Activated CD4-positive, alpha-beta T cell treated with anti-CD3 and anti-CD28 coated beads, Interleukin-2, amount 10 ng/mL, durations not matched to agents 7 days and 5 days (primary cell): Measurements from ENCODE around the gene NUP205. TPM values are rescaled to one million over a fixed set of nuclear protein-coding genes. Genes with fewer than 3 reads are reported as not detected.

Source experiments
- CTCF ChIA-PET: fragments of 350-600 bp; sonication (Branson Sonifier 250); formaldehyde crosslinking; loops from one replicate; lab custom pipeline; 2021; ENCODE audit warnings: antibody characterized with exemption; lab: Charles Lee
- POLR2A ChIA-PET: fragments of 350-600 bp; sonication (Branson Sonifier 250); formaldehyde crosslinking; loops from one replicate; lab custom pipeline; 2021; ENCODE audit warnings: antibody characterized with exemption; lab: Charles Lee
- DNase-seq: peaks from one replicate; pipeline ENCODE4 v3.0.0-alpha.2; 2020
- H3K27ac Mint-ChIP-seq: one replicate; pipeline ENCODE4 v1.8.0; 2021; ENCODE audit warnings: mild to moderate bottlenecking, moderate library complexity, mixed read lengths
- H3K27me3 Mint-ChIP-seq: one replicate; pipeline ENCODE4 v1.8.0; 2021; ENCODE audit warnings: mixed read lengths
- H3K36me3 Mint-ChIP-seq: one replicate; pipeline ENCODE4 v1.8.0; 2021; ENCODE audit warnings: low read depth, mixed read lengths
- H3K4me1 Mint-ChIP-seq: one replicate; pipeline ENCODE4 v1.8.0; 2021; ENCODE audit warnings: mixed read lengths
- H3K4me3 Mint-ChIP-seq: one replicate; pipeline ENCODE4 v1.8.0; 2021; ENCODE audit warnings: mild to moderate bottlenecking, moderate library complexity, mixed read lengths
- H3K9me3 Mint-ChIP-seq: one replicate; pipeline ENCODE4 v1.8.0; 2021; ENCODE audit warnings: mixed read lengths
- total RNA-seq, 2 experiments: library from RNA; stranded (reverse); gene quantifications; one replicate each; pipeline ENCODE4 v1.2.3, GENCODE V29; 2021

The NUP205 gene
- total RNA-seq, 2 experiments from 2014 or later: 88.8 to 99.5 TPM

DNA sequence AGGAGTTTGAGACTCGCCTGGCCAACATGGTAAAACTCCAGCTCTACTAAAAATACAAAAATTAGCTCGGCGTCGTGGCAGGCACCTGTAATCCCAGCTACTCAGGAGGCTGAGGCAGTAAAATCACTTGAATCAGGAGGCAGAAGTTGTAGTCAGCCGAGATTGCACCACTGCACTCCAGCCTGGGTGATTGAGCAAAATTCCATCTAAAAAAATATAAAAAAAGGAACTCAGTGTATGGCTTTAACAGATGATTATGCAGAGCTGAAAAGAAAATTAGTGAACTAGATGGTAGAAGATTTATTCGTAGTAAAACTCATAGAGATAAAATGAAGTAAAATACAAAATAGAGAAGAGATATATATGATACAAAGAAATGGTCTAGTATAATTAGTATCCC lies 35.2 kb upstream of the NUP205 start:
- Mint-ChIP-seq H3K27ac (no peak overlapping the region), H3K36me3 (no peaks in the 10 kb centered on the region), H3K27me3 (no peaks in the 10 kb centered on the region), H3K9me3 (no peaks in the 10 kb centered on the region), H3K4me3 (no peak overlapping the region), H3K4me1 (no peaks in the 10 kb centered on the region)
- CTCF ChIA-PET: no interaction called here
- DNase-seq: no peak
- POLR2A ChIA-PET: no interaction called here

DNA sequence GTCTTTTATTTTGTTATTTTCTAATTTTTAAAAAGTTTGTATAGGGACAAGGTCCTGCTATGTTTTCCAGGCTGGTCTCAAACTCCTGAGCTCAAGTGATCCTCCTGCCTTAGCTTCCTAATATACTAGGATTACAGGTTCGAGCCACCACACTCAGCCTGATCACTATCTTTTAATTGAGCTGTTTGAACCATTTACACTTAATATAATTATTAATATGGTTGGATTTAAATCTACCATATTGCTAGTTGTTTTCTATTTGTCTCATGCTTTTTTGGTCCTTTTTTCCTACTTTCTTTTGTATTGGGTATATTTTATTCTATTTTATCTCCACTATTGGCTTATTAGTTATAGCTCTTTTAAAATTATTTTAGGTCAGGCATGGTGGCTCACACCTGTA lies 34.6 kb upstream of the NUP205 start:
- ChIA-PET CTCF (interaction anchor here (1.3 kb wide), 1 partner anchor 10 kb away, joined by 5 read pairs; no protein-coding TSS in a partner anchor), POLR2A (no interaction called here)
- Mint-ChIP-seq H3K4me1 (no peaks in the 10 kb centered on the region), H3K4me3 (no peak overlapping the region), H3K9me3 (no peaks in the 10 kb centered on the region), H3K27me3 (no peaks in the 10 kb centered on the region), H3K36me3 (no peaks in the 10 kb centered on the region), H3K27ac (no peak overlapping the region)
- DNase-seq: no peak

DNA sequence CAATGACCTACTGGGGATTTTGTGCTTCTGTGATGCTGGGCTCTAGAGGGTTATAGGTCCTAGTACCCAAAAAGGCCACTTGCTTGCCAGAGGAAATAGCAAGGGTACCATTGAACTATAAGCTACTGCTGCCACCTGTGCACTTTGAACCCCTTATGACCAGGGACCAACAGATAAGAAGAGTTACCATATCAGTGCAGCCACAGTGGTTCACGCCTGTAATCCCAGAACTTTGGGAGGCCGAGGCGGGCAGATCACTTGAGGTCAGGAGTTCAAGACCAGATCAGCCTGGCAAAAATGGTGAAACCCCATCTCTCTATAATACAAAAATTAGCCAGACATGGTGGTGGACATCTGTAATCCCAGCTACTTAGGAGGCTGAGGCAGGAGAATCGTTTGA lies 32.3 kb upstream of the NUP205 start:
- Mint-ChIP-seq H3K36me3 (no peaks in the 10 kb centered on the region), H3K27ac (no peak overlapping the region), H3K4me3 (no peak overlapping the region), H3K27me3 (no peaks in the 10 kb centered on the region), H3K4me1 (no peaks in the 10 kb centered on the region), H3K9me3 (no peaks in the 10 kb centered on the region)
- no peak for DNase-seq
- POLR2A ChIA-PET: no interaction called here
- CTCF ChIA-PET: no interaction called here

DNA sequence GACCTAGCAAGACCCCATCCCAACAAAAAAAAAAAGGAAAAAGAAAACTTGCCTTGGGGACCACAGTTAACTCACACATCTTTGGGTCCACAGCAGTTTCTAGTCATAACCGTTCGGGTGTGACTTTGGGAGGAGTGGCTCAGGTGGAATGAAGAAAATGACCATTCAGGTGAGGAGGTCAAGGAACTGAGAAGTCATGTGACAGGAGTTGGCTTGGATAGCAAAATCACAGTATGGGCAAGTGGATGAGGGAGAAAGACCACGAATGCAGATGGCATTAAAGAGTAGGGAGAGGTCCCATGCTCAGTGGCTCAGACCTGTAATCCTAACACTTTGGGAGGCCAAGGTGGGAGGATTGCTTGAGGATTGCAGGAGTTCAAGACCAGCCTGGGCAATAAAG lies 30.7 kb upstream of the NUP205 start:
- H3K36me3 Mint-ChIP-seq: no peaks in the 10 kb centered on the region
- POLR2A ChIA-PET: no interaction called here
- H3K27ac Mint-ChIP-seq: no peak overlapping the region
- CTCF ChIA-PET: no interaction called here
- no peak for DNase-seq
- no peak overlapping the region for H3K4me3 Mint-ChIP-seq
- no peaks in the 10 kb centered on the region for H3K4me1 Mint-ChIP-seq
- no peaks in the 10 kb centered on the region for H3K9me3 Mint-ChIP-seq
- no peaks in the 10 kb centered on the region for H3K27me3 Mint-ChIP-seq

DNA sequence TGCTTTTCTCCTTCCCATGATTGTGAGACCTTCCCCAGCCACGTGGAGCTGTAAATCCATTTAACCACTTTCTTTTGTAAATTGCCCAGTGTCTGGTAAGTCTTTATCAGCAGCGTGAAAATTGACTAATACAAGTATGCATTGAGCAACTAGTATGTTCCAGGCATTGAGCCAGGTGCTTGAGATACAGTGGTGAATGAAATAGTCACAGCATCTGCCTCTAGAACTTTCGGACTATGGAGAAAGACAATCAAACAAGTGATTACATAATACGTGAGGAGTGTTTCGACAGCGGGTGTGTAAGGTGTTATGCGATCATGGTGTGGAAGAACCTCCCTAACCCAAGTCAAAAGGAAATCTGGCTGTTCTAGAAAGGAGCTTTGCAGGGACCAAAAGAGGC lies 21.6 kb upstream of the NUP205 start:
- Mint-ChIP-seq H3K4me1 (no peaks in the 10 kb centered on the region), H3K36me3 (no peaks in the 10 kb centered on the region)
- CTCF ChIA-PET: interaction anchor here (0.7 kb wide), 1 partner anchor 433 kb away, joined by 3 read pairs; no protein-coding TSS in a partner anchor

DNA sequence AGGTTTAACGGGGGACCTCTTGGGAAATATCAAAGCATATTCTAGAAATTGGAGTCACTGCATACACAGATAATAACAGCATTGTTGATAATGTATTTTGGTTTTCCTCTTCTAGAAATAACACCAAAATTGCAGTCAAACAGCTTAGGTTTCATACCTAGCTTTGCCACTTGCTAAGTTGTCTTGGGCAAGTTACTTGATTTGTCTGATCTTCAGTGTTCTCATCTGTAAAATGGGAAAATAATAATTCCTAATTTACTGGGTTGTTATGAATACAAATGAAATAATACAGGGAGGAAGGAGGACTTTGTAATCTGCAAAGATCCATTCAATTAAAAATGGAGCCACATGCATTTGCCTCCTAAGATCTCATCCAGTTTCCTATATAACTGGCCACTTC lies 20.3 kb upstream of the NUP205 start:
- H3K9me3 Mint-ChIP-seq: no peaks in the 10 kb centered on the region
- no peak for DNase-seq
- ChIA-PET CTCF (no interaction called here), POLR2A (no interaction called here)
- H3K4me1 Mint-ChIP-seq: no peaks in the 10 kb centered on the region
- H3K36me3 Mint-ChIP-seq: no peaks in the 10 kb centered on the region
- H3K27ac Mint-ChIP-seq: no peak overlapping the region
- no peak overlapping the region for H3K4me3 Mint-ChIP-seq
- peaks cover 33% of the 10 kb centered on the region for H3K27me3 Mint-ChIP-seq

More for the DNA sequence above, 21.6 kb upstream of the NUP205 start:
- Mint-ChIP-seq H3K27me3 (peaks cover 32% of the 10 kb centered on the region), H3K27ac (no peak overlapping the region), H3K9me3 (no peaks in the 10 kb centered on the region), H3K4me3 (no peak overlapping the region)
- POLR2A ChIA-PET: no interaction called here
- DNase-seq: no peak

DNA sequence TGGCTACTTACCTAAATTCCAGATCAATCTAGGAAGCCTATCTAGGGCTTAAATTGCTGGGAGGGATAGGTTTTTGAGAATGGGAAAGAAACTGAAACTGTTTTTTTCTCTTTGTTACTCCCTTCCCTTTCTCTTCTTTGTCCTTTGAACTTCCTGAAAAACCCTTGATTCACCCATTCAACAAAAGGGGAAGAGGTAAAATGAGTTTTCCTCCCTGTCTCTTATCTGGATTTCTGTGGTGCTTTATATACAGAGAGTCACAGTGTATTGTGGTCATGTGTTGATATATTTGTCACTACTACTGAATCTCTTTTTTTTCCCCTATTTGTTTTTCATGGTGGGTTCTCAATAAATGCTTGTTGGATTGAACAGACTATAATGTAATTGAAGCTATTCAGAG lies 19.8 kb upstream of the NUP205 start:
- ChIA-PET CTCF (no interaction called here), POLR2A (no interaction called here)
- no peaks in the 10 kb centered on the region for H3K36me3 Mint-ChIP-seq
- H3K27me3 Mint-ChIP-seq: peaks cover 34% of the 10 kb centered on the region
- no peak overlapping the region for H3K27ac Mint-ChIP-seq
- H3K9me3 Mint-ChIP-seq: no peaks in the 10 kb centered on the region
- H3K4me3 Mint-ChIP-seq: no peak overlapping the region
- no peak for DNase-seq
- no peaks in the 10 kb centered on the region for H3K4me1 Mint-ChIP-seq

DNA sequence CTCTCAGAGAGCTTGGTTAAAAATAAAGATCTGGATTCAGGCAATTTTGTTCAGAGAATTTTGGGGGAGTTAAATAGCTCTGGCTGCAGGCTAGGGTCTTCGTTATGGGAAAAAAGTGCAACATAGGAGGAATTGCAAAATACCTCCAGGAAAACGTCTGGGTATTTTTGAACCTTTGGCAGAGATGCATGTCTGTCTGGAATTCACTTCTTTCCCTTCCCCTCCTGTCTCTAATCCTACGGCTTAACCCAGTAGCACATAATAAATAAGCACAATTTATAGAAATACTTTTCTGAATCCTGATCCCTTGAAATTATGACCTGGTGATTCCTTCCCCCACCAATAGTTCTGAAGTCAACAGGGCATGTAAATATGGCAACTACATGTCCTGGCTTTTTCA lies 19.3 kb upstream of the NUP205 start:
- Mint-ChIP-seq H3K4me1 (no peaks in the 10 kb centered on the region), H3K27me3 (peaks cover 35% of the 10 kb centered on the region), H3K36me3 (no peaks in the 10 kb centered on the region), H3K4me3 (no peak overlapping the region), H3K27ac (no peak overlapping the region), H3K9me3 (no peaks in the 10 kb centered on the region)
- DNase-seq: no peak
- ChIA-PET CTCF (no interaction called here), POLR2A (no interaction called here)

DNA sequence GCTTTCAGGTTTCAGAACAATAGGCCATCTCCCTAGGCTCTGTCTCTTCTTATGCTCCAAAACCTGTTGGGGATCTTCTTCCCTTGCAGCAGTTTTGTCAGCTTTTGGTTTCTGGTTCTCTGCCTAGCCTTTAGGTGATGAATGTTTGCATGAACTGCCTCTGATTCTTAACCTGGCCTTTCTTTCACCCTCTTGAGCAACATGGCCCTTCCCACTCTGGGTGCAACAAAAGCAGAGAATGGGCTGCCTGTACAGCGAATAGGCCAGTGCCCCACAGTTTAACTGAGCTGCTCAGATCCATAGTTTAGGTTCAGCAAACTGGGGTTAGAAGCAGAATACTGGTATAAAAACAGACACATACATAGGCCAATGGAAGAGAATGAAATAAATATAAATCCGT lies 18.1 kb upstream of the NUP205 start:
- H3K4me1 Mint-ChIP-seq: no peaks in the 10 kb centered on the region
- DNase-seq: no peak
- H3K27ac Mint-ChIP-seq: no peak overlapping the region
- ChIA-PET CTCF (interaction anchor here (0.7 kb wide), 1 partner anchor 10 kb away, joined by 3 read pairs; no protein-coding TSS in a partner anchor), POLR2A (no interaction called here)
- H3K9me3 Mint-ChIP-seq: no peaks in the 10 kb centered on the region
- no peak overlapping the region for H3K4me3 Mint-ChIP-seq
- peaks cover 33% of the 10 kb centered on the region for H3K27me3 Mint-ChIP-seq
- H3K36me3 Mint-ChIP-seq: no peaks in the 10 kb centered on the region

DNA sequence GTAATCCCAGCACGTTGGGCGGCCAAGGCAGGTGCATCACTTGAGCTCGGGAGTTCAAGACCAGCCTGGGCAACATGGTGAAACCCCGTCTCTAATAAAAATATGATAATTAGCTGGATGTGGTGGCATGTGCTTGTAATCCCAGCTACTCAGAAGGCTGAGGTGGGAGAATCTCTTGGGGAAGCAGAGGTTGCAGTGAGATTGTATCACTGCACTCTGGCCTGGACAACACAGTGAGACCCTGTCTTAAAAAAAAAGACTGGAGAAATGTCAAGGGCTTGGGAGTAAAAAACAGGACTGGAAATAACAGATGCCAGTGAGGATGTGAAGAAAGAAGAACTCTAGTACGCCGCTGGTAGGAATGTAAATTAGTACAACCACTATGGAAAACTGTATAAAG lies 16.7 kb upstream of the NUP205 start:
- ChIA-PET POLR2A (interaction anchor here (0.6 kb wide), 1 partner anchor 119 kb away, joined by 3 read pairs; no protein-coding TSS in a partner anchor), CTCF (interaction anchor here (0.6 to 0.7 kb wide), 3 partner anchors 10 to 62 kb away, joined by 3 read pairs; no protein-coding TSS in a partner anchor)
- Mint-ChIP-seq H3K9me3 (no peaks in the 10 kb centered on the region), H3K27ac (no peak overlapping the region), H3K4me1 (no peaks in the 10 kb centered on the region), H3K27me3 (peaks cover 24% of the 10 kb centered on the region), H3K36me3 (no peaks in the 10 kb centered on the region), H3K4me3 (no peak overlapping the region)
- DNase-seq: no peak

DNA sequence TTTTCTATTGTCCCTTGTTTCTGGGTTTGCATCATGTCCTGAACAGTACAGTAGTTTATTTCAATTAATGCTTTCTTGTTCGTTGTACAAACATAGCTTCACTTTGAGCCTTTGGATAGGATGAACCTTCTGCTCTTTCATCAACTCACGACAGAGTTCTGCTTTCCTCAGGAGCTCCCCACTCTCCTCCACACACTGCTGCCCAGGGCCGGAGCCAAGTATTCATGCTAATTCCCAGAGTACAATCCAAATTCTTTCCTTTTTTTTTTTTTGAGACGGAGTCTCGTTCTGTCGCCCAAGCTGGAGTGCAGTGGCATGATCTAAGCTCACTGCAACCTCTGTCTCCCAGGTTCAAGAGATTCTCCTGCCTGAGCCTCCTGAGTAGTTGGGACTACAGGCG lies 7.5 kb upstream of the NUP205 start:
- ChIA-PET CTCF (interaction anchor here (0.6 kb wide), 1 partner anchor 269 kb away, joined by 3 read pairs; no protein-coding TSS in a partner anchor), POLR2A (no interaction called here)
- peaks cover 12% of the 10 kb centered on the region for H3K27me3 Mint-ChIP-seq
- H3K4me1 Mint-ChIP-seq: peaks cover 2% of the 10 kb centered on the region
- H3K9me3 Mint-ChIP-seq: no peaks in the 10 kb centered on the region
- H3K4me3 Mint-ChIP-seq: no peak overlapping the region
- DNase-seq: no peak
- no peak overlapping the region for H3K27ac Mint-ChIP-seq
- no peaks in the 10 kb centered on the region for H3K36me3 Mint-ChIP-seq

DNA sequence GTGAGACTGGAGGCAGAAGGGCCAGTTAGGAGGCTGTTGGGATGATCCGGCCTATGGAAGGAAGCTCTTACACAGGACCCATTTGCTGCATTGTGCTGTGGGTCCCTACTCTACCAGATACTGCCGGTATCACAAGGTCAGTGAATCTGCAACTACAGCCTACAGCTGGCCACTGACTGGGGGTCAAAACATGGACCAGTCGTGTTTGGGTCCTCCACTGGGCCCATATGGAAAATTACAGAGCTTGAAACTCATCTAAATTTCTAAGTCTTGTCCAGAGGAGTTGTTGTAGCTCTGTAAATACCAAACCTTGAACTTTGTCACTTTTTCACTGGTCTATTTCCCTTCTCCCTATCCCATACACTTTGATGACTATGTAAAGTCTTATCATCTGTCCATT lies 5.6 kb upstream of the NUP205 start:
- Mint-ChIP-seq H3K27ac (no peak overlapping the region), H3K4me3 (no peak overlapping the region), H3K9me3 (no peaks in the 10 kb centered on the region), H3K36me3 (no peaks in the 10 kb centered on the region), H3K4me1 (peaks cover 12% of the 10 kb centered on the region), H3K27me3 (peaks cover 8% of the 10 kb centered on the region)
- CTCF ChIA-PET: interaction anchor here (0.6 to 1.4 kb wide), 5 partner anchors 10 to 229 kb away, joined by 3 to 5 read pairs (median 3); no protein-coding TSS in a partner anchor
- POLR2A ChIA-PET: no interaction called here
- DNase-seq: no peak

DNA sequence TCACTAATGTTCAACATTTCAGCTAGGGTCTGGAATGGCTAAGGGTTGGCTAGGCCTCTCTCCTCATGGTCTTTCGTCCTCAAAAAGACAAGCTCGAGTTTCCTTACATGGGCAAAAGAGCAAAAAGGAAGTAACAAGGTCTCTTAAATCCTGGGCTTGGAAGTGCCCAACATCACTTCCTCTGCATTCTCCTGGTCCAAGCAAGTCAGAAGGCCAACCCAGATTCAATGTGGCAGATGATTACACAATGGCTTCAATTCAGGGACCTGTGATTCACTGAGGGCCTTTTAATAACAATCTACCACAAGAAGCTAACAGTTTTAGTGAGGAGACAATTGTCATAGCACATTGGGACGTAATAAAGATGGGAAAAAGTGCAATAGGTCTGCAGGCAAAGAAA lies 4.4 kb upstream of the NUP205 start:
- no peaks in the 10 kb centered on the region for H3K27me3 Mint-ChIP-seq
- CTCF ChIA-PET: interaction anchor here (1.0 to 1.4 kb wide), 3 partner anchors 9 to 230 kb away, joined by 3 to 5 read pairs (median 3); no protein-coding TSS in a partner anchor

DNA sequence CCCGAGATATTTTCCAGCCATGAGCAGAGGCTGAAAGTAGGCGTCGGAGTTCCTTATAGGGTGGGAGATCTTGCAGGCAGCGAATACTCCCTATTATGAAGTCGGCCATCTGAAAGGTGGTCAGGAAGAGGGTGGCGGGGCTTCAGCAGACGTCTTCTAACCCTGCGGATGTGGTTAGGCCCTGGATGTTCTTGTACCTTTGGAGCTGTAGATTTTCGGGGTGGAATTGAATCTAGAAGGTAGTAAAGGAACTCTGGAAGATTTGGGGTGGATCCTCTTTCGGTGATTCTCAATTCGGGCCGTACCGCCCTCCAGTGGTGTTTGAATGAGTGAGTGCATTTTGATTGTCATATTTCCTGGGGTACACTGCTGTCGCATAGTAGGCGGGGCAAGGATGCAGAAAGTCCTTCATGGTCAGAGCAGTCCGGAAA lies 635 bp downstream of the NUP205 start:
- no peak overlapping the region for H3K4me3 Mint-ChIP-seq
- peak; percentile 75 for DNase-seq
- H3K36me3 Mint-ChIP-seq: peaks cover 16% of the 10 kb centered on the region
- no peaks in the 10 kb centered on the region for H3K27me3 Mint-ChIP-seq
- no peaks in the 10 kb centered on the region for H3K9me3 Mint-ChIP-seq
- H3K27ac Mint-ChIP-seq: no peak overlapping the region
- POLR2A ChIA-PET: no interaction called here
- CTCF ChIA-PET: no interaction called here
- peaks cover 31% of the 10 kb centered on the region for H3K4me1 Mint-ChIP-seq

More for the DNA sequence above, 4.4 kb upstream of the NUP205 start:
- DNase-seq: no peak
- no peaks in the 10 kb centered on the region for H3K36me3 Mint-ChIP-seq
- no peak overlapping the region for H3K4me3 Mint-ChIP-seq
- peaks cover 12% of the 10 kb centered on the region for H3K4me1 Mint-ChIP-seq
- H3K9me3 Mint-ChIP-seq: no peaks in the 10 kb centered on the region
- POLR2A ChIA-PET: no interaction called here
- H3K27ac Mint-ChIP-seq: no peak overlapping the region
